Stimulated activated CD4-positive, alpha-beta T cell treated with anti-CD3 and anti-CD28 coated beads, Interleukin-1b, Interleukin-23, amount 100 ng/mL, for 24 hours (primary cell): ENCODE results near the gene ATXN7L1.

Experiments
- DNase-seq, 4 experiments: peaks; one replicate each; pipeline ENCODE4 v3.0.0-alpha.2; 2020; ENCODE audit warnings: low read depth in 4 of 4, low spot score in 1 of 4

Gene ATXN7L1

DNA sequence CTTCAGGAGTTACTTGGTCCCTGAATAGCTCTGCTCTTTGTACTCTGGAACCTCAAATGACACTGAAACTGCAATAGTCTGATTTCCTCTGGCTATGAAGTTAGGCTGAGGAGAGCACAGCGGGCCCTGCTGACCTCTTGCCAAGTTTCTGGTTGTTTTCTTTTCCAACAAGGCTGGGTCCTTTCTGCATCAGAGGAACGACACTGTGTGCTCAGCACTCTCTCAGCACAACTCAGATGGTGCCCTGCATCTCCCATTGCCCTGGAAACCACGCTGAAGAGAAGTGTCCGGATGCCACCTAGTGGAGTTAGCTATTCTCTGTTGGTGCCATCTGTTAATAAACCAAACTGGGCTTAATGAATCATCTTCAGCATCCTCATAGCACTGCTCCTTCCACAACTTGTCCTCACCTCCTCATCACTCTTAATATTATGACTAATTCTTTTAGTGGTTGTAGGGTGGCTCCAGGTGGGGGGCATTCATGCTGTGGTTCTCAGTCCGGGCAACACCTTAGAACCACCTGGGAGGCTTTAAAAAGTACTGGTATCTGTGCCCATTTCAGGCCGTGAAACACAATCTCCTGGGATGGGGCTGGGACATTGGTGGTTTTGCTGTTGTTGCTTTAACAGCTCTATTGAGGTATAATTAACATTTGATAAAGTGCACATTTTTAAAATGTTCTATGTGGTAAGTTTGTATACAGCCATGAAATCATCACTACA, 286.9 kb downstream of the ATXN7L1 start:
- DNase-seq = peak in 2 of 4 experiments; percentile 29 to 30

DNA sequence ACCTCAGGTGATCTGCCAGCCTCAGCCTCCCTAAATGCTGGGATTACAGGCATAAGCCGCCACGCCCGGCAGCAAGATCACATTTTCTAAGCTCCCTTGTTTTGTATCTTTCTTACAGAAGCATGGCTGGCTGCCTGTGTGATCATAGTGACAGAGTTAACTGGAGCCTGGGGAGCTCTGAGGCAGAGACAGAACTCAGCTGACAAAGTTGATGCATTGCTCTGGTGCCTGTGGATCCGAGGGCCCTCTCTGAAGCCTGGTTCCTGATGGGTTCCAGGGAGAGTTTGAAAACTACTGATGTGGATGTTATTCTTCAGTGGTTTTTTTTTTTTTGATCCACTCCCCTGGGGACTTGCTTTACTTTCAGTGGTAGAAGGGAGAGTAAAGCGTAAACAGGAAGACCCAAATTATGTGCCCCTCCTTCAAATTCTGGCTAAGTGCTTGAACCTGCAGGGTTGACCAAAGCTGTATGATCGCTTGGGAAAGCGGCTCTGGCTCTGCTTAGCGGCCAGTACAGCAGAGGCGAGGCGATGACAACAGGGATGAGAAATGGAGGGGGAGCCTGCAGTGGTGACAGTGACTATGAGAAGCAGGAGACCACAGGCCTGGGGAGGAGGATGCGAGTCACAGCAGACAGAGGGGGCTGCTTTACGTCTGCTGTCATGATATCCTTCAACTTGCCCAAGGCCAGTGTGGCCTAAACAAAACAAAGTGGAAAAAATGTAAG, 288.3 kb downstream of the ATXN7L1 start:
- DNase-seq = no peak

DNA sequence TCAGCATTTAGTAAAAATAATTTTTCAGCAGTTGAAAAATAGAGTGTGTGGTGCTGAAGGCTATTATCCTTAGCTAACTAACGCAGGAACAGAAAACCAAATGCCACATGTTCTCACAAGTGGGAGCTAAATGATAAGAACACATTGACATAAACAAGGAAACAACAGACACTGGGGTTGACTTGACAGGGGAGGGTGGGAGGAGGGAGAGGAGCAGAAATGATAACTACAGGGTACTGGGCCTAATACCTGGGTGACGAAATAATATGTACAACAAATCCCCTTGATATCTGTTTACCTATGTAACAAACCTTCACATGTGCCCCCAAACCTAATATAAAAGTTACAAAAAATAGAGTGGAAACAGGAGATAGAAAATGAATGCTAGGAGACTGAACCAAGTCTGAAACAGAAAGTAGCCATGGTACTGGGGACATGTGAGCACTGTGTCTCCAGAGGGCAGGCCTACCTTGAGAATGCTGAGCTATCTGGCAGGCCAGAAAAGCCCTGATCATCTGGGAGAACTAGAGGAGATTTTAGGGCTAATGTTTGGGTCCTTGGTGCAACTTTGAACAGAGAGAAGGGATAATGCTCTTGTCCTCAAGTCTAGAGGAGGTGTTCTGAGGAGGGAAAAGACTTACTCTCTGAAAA, 290.4 kb downstream of the ATXN7L1 start:
- DNase-seq = no peak

DNA sequence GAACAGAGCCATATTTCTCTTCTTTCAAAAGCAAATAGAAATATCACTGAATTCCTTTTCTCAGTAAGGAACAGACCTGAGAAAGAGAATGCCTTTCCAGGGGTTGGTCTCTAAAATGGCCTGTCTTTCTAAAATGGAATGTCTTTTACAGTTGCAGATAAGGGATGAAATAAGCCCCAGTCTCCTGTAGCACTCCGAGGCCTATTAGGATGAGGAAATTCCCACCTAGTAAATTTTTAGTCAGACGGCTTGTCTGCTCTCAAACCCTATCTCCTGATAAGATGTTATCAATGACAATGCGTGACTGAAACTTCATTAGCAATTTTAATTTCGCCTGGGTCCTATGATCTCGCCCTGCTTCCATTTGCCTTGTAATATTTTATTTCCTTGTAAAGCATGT, 292.2 kb downstream of the ATXN7L1 start:
- DNase-seq = no peak

DNA sequence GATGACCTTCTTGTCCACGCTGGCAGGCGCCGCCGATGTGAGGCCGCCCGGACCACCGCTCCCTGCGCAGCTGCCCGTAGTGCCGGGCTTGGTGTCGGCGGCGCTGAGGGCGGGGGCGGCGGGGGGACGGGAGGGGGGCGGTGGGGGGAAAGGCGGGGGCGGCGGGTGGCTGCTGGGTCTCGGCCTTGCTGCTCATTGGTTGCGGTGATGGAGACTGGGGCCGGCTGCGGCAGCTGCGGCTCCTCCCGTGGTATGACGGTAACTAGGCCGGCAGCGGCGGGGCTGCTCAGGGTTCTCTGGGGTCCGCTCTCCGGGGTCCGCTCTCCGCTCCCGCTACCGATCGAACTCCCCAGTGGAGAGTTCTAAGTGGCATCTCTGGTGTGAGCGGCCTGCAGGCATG, 293.3 kb downstream of the ATXN7L1 start:
- DNase-seq = no peak

DNA sequence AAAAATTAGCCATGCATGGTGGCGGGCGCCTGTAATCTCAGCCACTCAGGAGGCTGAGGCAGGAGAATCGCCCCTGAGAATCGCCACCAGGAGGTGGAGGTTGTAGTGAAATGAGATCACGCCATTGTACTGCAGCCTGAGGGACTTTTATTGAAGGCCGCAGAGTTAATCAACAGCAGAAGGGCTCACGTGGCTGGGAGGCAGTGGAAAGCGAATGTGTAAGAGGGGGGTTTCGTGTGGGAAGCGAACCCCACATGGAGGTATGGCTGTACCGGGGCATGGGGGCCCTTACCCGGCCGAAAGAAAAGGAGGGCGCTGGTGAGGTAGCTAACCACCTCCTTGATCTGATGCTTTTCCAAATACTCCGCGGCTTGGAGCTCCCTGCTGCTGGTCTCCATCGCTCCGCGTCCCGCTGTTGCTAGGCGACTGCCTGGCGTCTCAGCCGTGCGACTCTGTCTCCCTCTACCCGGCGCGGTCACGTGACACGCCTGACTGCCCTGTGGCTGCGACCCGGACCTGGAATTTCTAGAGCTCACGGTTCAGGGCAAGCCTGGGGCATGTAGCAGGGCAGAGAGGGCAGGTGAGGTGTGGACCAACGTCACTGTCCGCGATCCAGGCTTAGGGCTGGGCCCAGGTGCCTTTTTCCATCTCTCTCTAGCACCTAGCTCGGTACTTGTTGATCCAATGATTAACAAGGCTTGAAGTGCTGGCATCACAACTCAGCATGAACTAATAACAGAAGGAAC, 295.2 kb downstream of the ATXN7L1 start, which contains the start of gene EFCAB10:
TSS of gene EFCAB10 (minus strand) at position 428 of the 746 bp plus-strand sequence. CDS start at position 398, 30 bp downstream.
- peak; percentile 1 to 50 (median 29) for DNase-seq

DNA sequence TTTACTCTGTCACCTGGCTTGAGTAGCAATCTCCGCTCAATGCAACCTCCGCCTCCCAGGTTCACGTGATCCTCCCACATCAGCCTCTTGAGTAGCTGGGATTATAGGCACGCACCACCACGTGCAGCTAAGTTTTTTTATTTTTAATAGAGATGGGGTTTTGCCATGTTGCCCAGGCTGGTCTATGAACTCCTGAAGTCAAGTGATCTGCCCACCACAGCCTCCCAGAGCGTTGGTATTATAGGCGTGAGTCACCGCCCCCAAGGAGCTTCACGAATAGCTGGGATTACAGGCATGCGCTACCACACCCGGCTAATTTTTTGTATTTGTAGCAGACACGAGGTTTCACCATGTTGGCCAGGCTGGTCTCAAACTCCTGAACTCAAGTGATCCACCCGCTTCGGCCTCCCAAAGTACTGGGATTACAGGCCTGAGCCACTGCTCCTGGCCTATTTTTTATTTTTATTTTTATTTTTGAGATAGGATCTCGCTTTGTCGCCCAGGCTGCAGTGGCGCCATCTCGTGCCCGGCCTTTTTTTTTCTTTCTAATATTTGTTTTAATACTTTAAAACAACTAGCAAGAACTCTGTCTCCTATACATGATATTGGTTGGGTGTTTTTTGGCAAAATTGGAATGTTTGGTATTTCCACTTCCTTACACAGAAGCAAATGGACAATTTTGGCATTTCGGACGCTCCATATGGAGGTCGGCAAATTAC, 296.2 kb downstream of the ATXN7L1 start:
- DNase-seq = no peak

DNA sequence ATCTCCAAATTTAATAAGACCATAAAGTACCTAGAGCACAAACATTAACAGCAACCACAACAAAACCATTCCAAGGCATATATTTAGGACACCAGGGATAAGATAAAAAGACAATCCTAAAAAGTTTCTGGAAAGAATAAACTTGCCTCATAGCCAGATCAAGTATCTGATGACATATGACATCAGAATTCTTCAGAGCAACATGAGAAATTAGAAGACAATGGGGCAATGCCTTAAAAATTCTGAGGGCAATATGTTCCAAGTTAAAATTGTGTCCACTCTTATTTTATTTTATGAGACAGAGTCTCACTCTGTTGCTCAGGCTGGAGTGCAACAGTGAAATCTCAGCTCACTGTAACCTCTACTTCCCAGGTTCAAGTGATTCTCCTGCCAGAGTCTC, 297.9 kb downstream of the ATXN7L1 start:
- no peak for DNase-seq

DNA sequence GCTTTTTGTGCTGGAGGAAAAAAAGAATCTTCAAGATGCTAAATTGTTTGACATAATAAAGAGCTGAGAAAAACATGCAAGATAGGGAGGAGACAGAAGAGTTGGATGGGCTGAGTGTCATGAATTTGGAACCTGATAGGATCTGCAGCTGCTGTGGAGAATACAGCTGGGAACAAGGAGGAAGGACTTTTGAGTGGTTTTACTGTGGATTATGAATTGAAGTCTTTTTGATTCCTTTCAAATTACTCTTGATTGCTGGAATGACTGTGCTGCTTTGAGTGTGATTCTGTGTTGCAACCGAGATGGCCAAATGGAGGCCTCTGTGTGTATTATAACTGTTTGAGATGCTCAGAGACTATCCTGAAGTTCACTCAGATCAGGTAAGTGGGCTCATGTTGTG, 299.1 kb downstream of the ATXN7L1 start:
- no peak for DNase-seq

DNA sequence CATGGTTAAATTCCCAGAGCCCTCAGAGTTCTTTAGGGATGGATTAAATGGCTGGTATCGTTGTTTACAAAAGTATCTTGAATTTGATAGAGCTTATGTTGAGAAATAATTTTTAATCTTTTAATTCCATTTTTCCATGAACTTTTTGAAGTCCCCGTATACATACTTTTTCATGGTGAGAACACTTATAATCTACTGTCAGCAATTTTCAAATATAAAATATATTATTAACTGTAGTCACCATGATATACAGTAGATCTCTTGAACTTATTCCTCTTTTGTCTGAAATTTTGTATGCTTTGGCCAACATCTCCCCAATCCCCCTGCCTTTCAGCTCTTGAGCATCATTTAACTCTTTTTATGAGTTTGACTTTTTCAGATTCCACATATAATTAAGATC, 304.5 kb downstream of the ATXN7L1 start:
- no peak for DNase-seq

DNA sequence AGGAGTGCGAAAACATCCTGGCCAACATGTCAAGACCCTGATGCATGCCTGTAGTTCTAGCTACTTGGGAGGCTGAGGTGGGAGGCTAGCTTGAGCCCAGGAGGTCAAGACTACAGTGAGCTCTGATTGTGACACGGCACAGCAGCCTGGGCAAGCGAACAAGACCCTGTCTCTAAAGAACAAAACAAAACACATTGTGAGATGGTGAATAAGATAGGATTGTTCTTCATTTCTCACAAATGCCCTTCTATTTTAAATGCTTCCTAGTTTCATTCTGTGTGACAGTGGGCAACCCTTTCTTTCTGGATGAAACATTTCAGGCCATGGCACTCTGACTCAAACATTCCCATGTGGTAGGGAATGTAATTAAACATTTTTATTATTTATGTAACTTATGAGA, 308.6 kb downstream of the ATXN7L1 start:
- no peak for DNase-seq

DNA sequence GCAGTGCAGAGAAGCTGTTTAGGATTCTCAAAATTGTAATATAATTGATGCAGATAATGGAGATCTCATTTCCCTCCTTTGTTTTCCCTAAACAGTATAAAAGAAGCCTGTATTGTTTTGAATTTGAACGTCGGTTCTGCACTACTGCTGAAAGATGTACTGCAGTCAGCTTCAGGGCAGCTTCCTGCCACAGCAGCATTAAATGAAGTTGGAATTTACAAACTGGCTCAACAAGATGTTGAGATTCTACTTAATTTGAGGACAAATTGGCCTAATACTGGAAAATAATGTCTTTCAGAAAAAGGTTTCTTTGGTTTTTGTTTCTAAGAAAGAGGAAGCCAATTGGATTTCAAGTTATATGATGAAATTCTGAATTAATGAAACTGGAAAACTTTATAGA, 309.4 kb downstream of the ATXN7L1 start:
- no peak for DNase-seq

DNA sequence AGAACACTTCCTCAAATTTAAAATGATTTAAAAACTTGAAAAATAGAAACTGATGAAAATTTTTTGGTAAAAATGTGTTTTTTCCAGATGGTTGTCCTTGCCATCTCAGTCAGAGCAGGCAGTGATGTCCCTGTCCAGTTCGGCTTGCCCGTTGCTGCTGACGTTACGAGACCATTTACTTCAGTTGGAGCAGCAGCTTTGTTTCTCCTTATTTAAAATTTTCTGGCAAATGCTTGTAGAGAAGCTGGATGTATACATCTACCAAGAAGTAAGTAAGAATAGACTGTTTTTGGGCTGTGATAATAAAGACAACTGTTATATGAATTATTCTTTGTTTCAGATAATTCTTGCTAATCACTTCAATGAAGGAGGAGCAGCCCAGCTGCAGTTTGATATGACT, 311.2 kb downstream of the ATXN7L1 start:
- DNase-seq = no peak

DNA sequence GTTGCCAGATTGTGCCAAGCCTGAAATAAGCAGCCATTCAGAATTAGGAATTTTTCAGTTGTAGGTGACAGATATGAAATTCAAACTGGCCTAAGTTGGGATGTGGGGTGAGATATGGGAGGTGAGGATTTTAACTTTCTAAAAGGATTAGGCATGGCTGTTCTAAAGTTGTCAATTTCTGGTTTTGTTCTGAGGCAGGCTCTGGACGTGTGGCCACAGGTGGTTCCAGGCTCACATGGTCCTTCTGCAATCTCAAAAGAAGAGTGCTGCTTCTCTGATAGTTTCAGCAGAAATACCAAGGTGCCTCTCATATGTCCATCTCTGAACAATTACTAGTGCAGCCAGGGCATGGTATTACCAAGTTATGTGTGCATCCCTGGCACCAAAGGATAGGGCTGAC, 316.5 kb downstream of the ATXN7L1 start:
- DNase-seq = no peak
